Left lung (tissue), 10 donors: ENCODE measurements around the gene OLFML2B. TPM values are rescaled to one million over a fixed set of nuclear protein-coding genes. Genes with fewer than 3 reads are reported as not detected.

Experiments
- ATAC-seq: fragments of 200-7000 bp; cut with Tn5 transposase; one replicate; pipeline ENCODE4 v1.9.1; 2020; ENCODE audit warnings: moderate library complexity
- DNase-seq, 4 donors: peaks; one replicate each; pipeline ENCODE4 v3.0.0-alpha.2; 2013 to 2020
- H3K27ac ChIP-seq, 2 donors: fragments of 200-600 bp; sonication (generic) in 1 of 2; one replicate each; pipeline versions ENCODE4 v1.5.0 to v1.8.0; 2020 to 2021
- H3K27me3 ChIP-seq, 2 donors: fragments of 200-600 bp; sonication (generic) in 1 of 2; one replicate each; pipeline versions ENCODE4 v1.5.0 to v1.8.0; 2020 to 2021
- H3K36me3 ChIP-seq, 2 donors: fragments of 200-600 bp; sonication (generic) in 1 of 2; one replicate each; pipeline versions ENCODE4 v1.5.0 to v1.8.0; 2020 to 2021
- H3K4me1 ChIP-seq, 2 donors: fragments of 200-600 bp; one replicate each; pipeline ENCODE4 v1.8.0; 2021
- H3K4me3 ChIP-seq, 2 donors: fragments of 200-600 bp; sonication (generic) in 1 of 2; one replicate each; pipeline versions ENCODE4 v1.5.0 to v1.8.0; 2020 to 2021; ENCODE audit warnings: mild to moderate bottlenecking in 1 of 2
- H3K9me3 ChIP-seq, 2 donors: fragments of 200-600 bp; sonication (generic) in 1 of 2; one replicate each; pipeline versions ENCODE4 v1.5.0 to v1.8.0; 2020 to 2021
- CTCF ChIP-seq, 2 donors: fragments of 200-600 bp; sonication (generic) in 1 of 2; IDR thresholded peaks; one replicate each; pipeline versions ENCODE4 v1.5.0 to v1.8.0; 2021; ENCODE audit warnings: antibody characterized with exemption in 2 of 2
- intact Hi-C, 2 donors: fragments of 100-400 bp; cut with DNase I; formaldehyde crosslinking; loops; one replicate each; pipeline versions ENCODE4 v1.11.2 to v1.14.2; 2022
- polyA plus RNA-seq, 6 donors: library from polyadenylated mRNA; unstranded; fragments of 120-200 nt; gene quantifications; one replicate each; pipeline ENCODE4 v1.2.1, GENCODE V29; 2013; ENCODE audit not compliant: insufficient read length in 6 of 6
- total RNA-seq, 2 donors: library from RNA; stranded (reverse); fragmentation: NEBNext Ultra II Directional; extraction: Animal tissue kit (Norgen Biotek cat#: 25700); gene quantifications; one replicate each; pipeline ENCODE4 v1.2.1, GENCODE V29; 2021
- donor health status: DM: no; HTN: yes; CAD: no.
- donor health status: DM: no; HTN: no; CAD: no.

The OLFML2B gene
- total and polyA plus RNA-seq, 8 donors, result 12.7 to 46.8 (median 15.2) TPM

- Histone ChIP-seq H3K27me3 (no peaks in the 10 kb centered on the region), H3K27ac (peak overlapping the region in 1 of 2 donors; percentile 7), H3K36me3 (peaks cover 0 to 20% of the 10 kb centered on the region in 2 donors), H3K4me1 (peaks cover 8 to 24% of the 10 kb centered on the region in 2 donors), H3K4me3 (no peak overlapping the region), H3K9me3 (no peaks in the 10 kb centered on the region)
- ATAC-seq (no peak), DNase-seq (no peak)
- intact Hi-C loops, result no loop called here
- no peak for TF ChIP-seq CTCF (IDR thresholded peaks at IDR 0.05)
Measured at GRCh38 chr1:161999301-162000052, 24.2 kb downstream of the OLFML2B start.

- intact Hi-C loops, result no loop called here
- no peaks in the 10 kb centered on the region for H3K27me3 ChIP-seq
- TF ChIP-seq CTCF (IDR thresholded peaks at IDR 0.05), result no peak
- no peak overlapping the region for H3K4me3 ChIP-seq
- ATAC-seq, result no peak
- peaks cover 0 to 20% of the 10 kb centered on the region in 2 donors for H3K36me3 ChIP-seq
- H3K9me3 ChIP-seq, result no peaks in the 10 kb centered on the region
- H3K4me1 ChIP-seq, result peaks cover 2 to 18% of the 10 kb centered on the region in 2 donors
- DNase-seq, result no peak
- H3K27ac ChIP-seq, result no peak overlapping the region
Measured at GRCh38 chr1:161998811-161999210, 24.9 kb downstream of the OLFML2B start.

GRCh38 chr1:161997152-161997551 is 26.5 kb downstream of the OLFML2B start:
- no peak overlapping the region for H3K4me3 ChIP-seq
- peaks cover 0 to 4% of the 10 kb centered on the region in 2 donors for H3K4me1 ChIP-seq
- ATAC-seq, result no peak
- H3K27ac ChIP-seq, result no peak overlapping the region
- peaks cover 0 to 26% of the 10 kb centered on the region in 2 donors for H3K36me3 ChIP-seq
- no peak for TF ChIP-seq CTCF (IDR thresholded peaks at IDR 0.05)
- no peak for DNase-seq
- intact Hi-C loops, result no loop called here
- H3K27me3 ChIP-seq, result no peaks in the 10 kb centered on the region
- H3K9me3 ChIP-seq, result no peaks in the 10 kb centered on the region

GRCh38 chr1:161994175-161994668 is 29.4 kb downstream of the OLFML2B start:
- TF ChIP-seq CTCF (IDR thresholded peaks at IDR 0.05), result no peak
- peaks cover 0 to 15% of the 10 kb centered on the region in 2 donors for H3K4me1 ChIP-seq
- ATAC-seq, result peak; percentile 63
- H3K9me3 ChIP-seq, result no peaks in the 10 kb centered on the region
- intact Hi-C loops, result no loop called here
- H3K27me3 ChIP-seq, result no peaks in the 10 kb centered on the region
- no peak overlapping the region for H3K4me3 ChIP-seq
- peaks cover 0 to 26% of the 10 kb centered on the region in 2 donors for H3K36me3 ChIP-seq
- DNase-seq, result peak in 2 of 4 donors; percentile 18 to 66
- H3K27ac ChIP-seq, result peak overlapping the region in 1 of 2 donors; percentile 8

GRCh38 chr1:161993576-161993975 is 30.1 kb downstream of the OLFML2B start:
- no peaks in the 10 kb centered on the region for H3K9me3 ChIP-seq
- DNase-seq (no peak), ATAC-seq (no peak)
- peaks cover 0 to 21% of the 10 kb centered on the region in 2 donors for H3K4me1 ChIP-seq
- H3K36me3 ChIP-seq, result peaks cover 0 to 26% of the 10 kb centered on the region in 2 donors
- no peak for TF ChIP-seq CTCF (IDR thresholded peaks at IDR 0.05)
- no peak overlapping the region for H3K4me3 ChIP-seq
- H3K27ac ChIP-seq, result no peak overlapping the region
- H3K27me3 ChIP-seq, result no peaks in the 10 kb centered on the region
- intact Hi-C loops, result no loop called here
